Mucosa of rectum (tissue), 2 donors: ENCODE measurements around the gene ADIG.

Experiments
- H3K27ac ChIP-seq, 2 donors: one replicate each; pipeline ENCODE4 v1.7.0; 2013; ENCODE audit warnings: inconsistent platforms in 2 of 2, low read depth in 2 of 2, low read length in 2 of 2
- H3K27me3 ChIP-seq, 2 donors: one replicate each; pipeline ENCODE4 v1.7.0; 2013; ENCODE audit warnings: low read length in 2 of 2; ENCODE audit not compliant: control insufficient read depth in 2 of 2, insufficient read depth in 2 of 2
- H3K36me3 ChIP-seq, 2 donors: one replicate each; pipeline ENCODE4 v1.7.0; 2013; ENCODE audit warnings: low read length in 2 of 2; ENCODE audit not compliant: control insufficient read depth in 2 of 2, insufficient read depth in 2 of 2
- H3K4me1 ChIP-seq, 2 donors: one replicate each; pipeline ENCODE4 v1.7.0; 2013; ENCODE audit warnings: low read length in 2 of 2, mild to moderate bottlenecking in 1 of 2; ENCODE audit not compliant: control insufficient read depth in 2 of 2, insufficient read depth in 2 of 2
- H3K4me3 ChIP-seq, 2 donors: one replicate each; pipeline ENCODE4 v1.7.0; 2013; ENCODE audit warnings: low read length in 2 of 2
- H3K9ac ChIP-seq, 2 donors: one replicate each; pipeline ENCODE4 v1.7.0; 2013; ENCODE audit warnings: low read length in 2 of 2, low read depth in 1 of 2, mild to moderate bottlenecking in 1 of 2
- H3K9me3 ChIP-seq, 2 donors: one replicate each; pipeline ENCODE4 v1.7.0; 2013; ENCODE audit warnings: low read length in 2 of 2; ENCODE audit not compliant: control insufficient read depth in 2 of 2
- donor health status: healthy.
- donor health status: Normal muscosa, but diverticular disease.

The ADIG gene

DNA sequence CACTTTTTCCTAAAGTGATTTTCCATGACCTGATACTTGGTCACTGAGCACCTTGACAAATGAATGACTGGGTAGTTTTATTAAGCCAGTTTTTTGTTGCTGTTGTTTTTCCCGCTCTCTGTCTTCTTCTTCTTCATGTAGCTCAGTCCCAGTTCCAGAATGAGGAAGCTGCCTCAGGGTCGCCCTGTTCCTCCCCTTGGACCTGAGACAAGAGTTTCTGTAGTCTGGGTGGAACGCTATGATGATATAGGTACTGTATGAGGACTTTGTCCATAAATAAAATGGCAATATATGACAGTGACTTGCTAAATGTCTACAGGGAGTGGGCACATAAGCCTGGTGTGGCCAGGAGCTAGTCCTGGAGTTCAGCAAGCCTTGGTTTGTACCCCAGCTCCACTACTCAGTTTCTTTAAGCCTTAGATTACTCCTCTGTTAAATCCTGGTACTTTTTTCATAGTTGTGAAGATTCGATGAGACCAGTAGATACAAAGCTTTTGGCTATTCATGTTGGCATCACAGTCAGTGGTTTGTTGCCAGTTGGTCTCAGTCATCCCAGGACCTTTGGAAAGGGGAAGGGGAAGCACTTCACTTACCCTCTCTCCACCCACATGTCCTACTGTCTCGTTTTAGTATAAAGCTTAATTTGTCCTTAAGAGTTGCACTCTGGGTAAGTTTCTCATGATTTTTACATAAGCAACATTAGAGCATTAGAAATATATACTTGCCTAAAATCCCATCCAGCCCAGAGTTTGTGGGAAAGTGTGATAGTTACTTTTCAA lies 11.1 kb upstream of the ADIG start:
- H3K27me3 ChIP-seq: no peaks in the 10 kb centered on the region
- no peak overlapping the region for H3K27ac ChIP-seq
- peaks cover 40 to 52% of the 10 kb centered on the region in 2 donors for H3K36me3 ChIP-seq
- no peaks in the 10 kb centered on the region for H3K4me1 ChIP-seq
- H3K9me3 ChIP-seq: no peaks in the 10 kb centered on the region
- H3K9ac ChIP-seq: no peak overlapping the region
- no peak overlapping the region for H3K4me3 ChIP-seq

GRCh38 chr20:38573413-38573812 lies 7.6 kb upstream of the ADIG start:
- no peaks in the 10 kb centered on the region for H3K4me1 ChIP-seq
- H3K9me3 ChIP-seq: no peaks in the 10 kb centered on the region
- no peaks in the 10 kb centered on the region for H3K27me3 ChIP-seq
- no peak overlapping the region for H3K4me3 ChIP-seq
- no peak overlapping the region for H3K27ac ChIP-seq
- H3K36me3 ChIP-seq: peaks cover 38 to 43% of the 10 kb centered on the region in 2 donors
- no peak overlapping the region for H3K9ac ChIP-seq

- Histone ChIP-seq H3K9ac (no peak overlapping the region), H3K4me3 (no peak overlapping the region), H3K36me3 (peaks cover 13 to 17% of the 10 kb centered on the region in 2 donors), H3K9me3 (no peaks in the 10 kb centered on the region), H3K4me1 (no peaks in the 10 kb centered on the region), H3K27ac (no peak overlapping the region), H3K27me3 (no peaks in the 10 kb centered on the region)
Observed at GRCh38 chr20:38579219-38579910, 1.6 kb upstream of the ADIG start.

DNA sequence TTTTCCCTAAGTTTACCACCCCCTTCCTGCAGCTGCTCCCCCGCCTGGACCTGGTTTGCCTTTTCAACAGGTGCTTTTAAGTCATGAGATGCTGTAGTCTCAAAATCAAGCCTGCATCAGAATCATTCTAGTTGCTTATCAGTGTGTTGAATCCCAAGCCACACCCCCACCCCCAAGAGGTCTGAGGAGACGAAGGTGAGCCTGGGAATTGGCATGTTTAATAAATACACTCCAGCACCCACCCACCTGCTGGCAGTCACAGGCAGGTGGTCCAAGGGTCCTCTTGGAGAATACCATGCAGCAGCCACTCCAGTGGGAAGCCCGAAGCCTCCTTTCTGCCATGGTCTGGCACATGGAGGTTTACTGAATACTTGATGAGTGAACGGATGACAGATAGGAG lies 1.1 kb upstream of the ADIG start:
- H3K9ac ChIP-seq: no peak overlapping the region
- no peaks in the 10 kb centered on the region for H3K27me3 ChIP-seq
- H3K4me1 ChIP-seq: no peaks in the 10 kb centered on the region
- H3K27ac ChIP-seq: no peak overlapping the region
- H3K4me3 ChIP-seq: no peak overlapping the region
- peaks cover 9 to 13% of the 10 kb centered on the region in 2 donors for H3K36me3 ChIP-seq
- H3K9me3 ChIP-seq: no peaks in the 10 kb centered on the region

DNA sequence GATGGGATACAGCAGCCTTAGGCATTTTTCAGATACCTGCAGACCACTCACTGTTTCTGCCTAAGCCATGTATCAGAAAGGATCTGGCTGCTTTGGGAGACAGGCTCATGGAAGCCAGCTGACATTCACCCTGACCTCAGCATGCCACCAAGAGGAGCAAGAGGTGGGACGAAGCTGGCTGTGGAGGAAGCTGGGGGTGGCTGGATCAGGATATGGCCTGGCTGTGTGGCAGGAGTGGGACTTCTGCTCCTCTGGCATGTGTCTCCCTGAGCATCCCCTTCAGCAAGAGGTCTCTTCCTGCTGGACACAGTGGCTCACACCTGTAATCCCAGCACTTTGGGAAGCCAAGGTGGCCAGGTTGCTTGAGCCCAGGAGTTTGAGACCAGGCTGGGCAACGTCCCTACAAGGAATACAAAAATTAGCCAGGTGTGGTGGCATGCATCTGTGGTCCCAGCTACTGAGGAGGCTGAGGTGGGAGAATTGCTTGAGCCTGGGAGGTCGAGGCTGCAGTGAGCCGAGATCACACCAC lies 897 bp downstream of the ADIG start:
- Histone ChIP-seq H3K36me3 (peaks cover 0 to 3% of the 10 kb centered on the region in 2 donors), H3K9ac (no peak overlapping the region), H3K4me3 (no peak overlapping the region), H3K4me1 (no peaks in the 10 kb centered on the region), H3K9me3 (no peaks in the 10 kb centered on the region), H3K27me3 (no peaks in the 10 kb centered on the region), H3K27ac (no peak overlapping the region)

GRCh38 chr20:38583306-38583705 lies 2.3 kb downstream of the ADIG start:
- Histone ChIP-seq H3K36me3 (no peaks in the 10 kb centered on the region), H3K27ac (no peak overlapping the region), H3K4me1 (no peaks in the 10 kb centered on the region), H3K4me3 (no peak overlapping the region), H3K9ac (no peak overlapping the region), H3K27me3 (no peaks in the 10 kb centered on the region), H3K9me3 (no peaks in the 10 kb centered on the region)

GRCh38 chr20:38584099-38584763 lies 3.2 kb downstream of the ADIG start:
- Histone ChIP-seq H3K4me1 (no peaks in the 10 kb centered on the region), H3K36me3 (no peaks in the 10 kb centered on the region), H3K4me3 (no peak overlapping the region), H3K9ac (no peak overlapping the region), H3K27ac (no peak overlapping the region), H3K27me3 (no peaks in the 10 kb centered on the region), H3K9me3 (no peaks in the 10 kb centered on the region)

- peaks cover 0 to 4% of the 10 kb centered on the region in 2 donors for H3K27me3 ChIP-seq
- no peak overlapping the region for H3K9ac ChIP-seq
- no peaks in the 10 kb centered on the region for H3K4me1 ChIP-seq
- no peaks in the 10 kb centered on the region for H3K36me3 ChIP-seq
- H3K27ac ChIP-seq: no peak overlapping the region
- no peaks in the 10 kb centered on the region for H3K9me3 ChIP-seq
- H3K4me3 ChIP-seq: no peak overlapping the region
Observed at GRCh38 chr20:38585404-38586180, 4.6 kb downstream of the ADIG start.

- Histone ChIP-seq H3K27ac (no peak overlapping the region), H3K9me3 (no peaks in the 10 kb centered on the region), H3K27me3 (peaks cover 0 to 4% of the 10 kb centered on the region in 2 donors), H3K9ac (no peak overlapping the region), H3K4me1 (no peaks in the 10 kb centered on the region), H3K36me3 (no peaks in the 10 kb centered on the region), H3K4me3 (no peak overlapping the region)
Observed at GRCh38 chr20:38586181-38586525, 5.2 kb downstream of the ADIG start.
